DOHH2 (cell line): ENCODE results near the gene RHBG.

Source experiments
- H3F3A ChIP-seq: fragments of 200-600 bp; sonication (generic), shearing (Covaris generic); 2 replicates; pipeline ENCODE4 v1.6.0; 2016; ENCODE audit warnings: antibody characterized with exemption, mild to moderate bottlenecking; ENCODE audit not compliant: control insufficient read depth, insufficient read depth
- H3K27ac ChIP-seq: fragments of 200-600 bp; sonication (generic); 2 replicates; pipeline ENCODE4 v1.5.1; 2014; ENCODE audit warnings: low read depth, mild to moderate bottlenecking, low read length, moderate library complexity
- H3K27me3 ChIP-seq: fragments of 200-600 bp; sonication (generic); 2 replicates; pipeline ENCODE4 v1.6.1; 2014; ENCODE audit warnings: mild to moderate bottlenecking, low read length, mixed read lengths; ENCODE audit not compliant: control insufficient read depth
- H3K36me3 ChIP-seq: fragments of 200-600 bp; sonication (generic); 2 replicates; pipeline ENCODE4 v1.6.1; 2014; ENCODE audit warnings: mild to moderate bottlenecking, low read length, moderate library complexity, mixed read lengths; ENCODE audit not compliant: control insufficient read depth
- H3K4me1 ChIP-seq: fragments of 200-600 bp; sonication (generic); 2 replicates; pipeline ENCODE4 v1.6.1; 2014; ENCODE audit warnings: mild to moderate bottlenecking, low read length, mixed read lengths; ENCODE audit not compliant: control insufficient read depth
- H3K4me2 ChIP-seq: fragments of 200-600 bp; sonication (generic); 2 replicates; pipeline ENCODE4 v1.6.0; 2014; ENCODE audit warnings: mild to moderate bottlenecking, low read length, moderate library complexity
- H3K4me3 ChIP-seq: fragments of 200-600 bp; sonication (generic); 2 replicates; pipeline ENCODE4 v1.5.1; 2014; ENCODE audit warnings: mild to moderate bottlenecking, low read length, mixed read lengths
- H3K79me2 ChIP-seq: fragments of 200-600 bp; sonication (generic); 2 replicates; pipeline ENCODE4 v1.6.1; 2014; ENCODE audit warnings: mild to moderate bottlenecking, low read length, mixed read lengths; ENCODE audit not compliant: control insufficient read depth
- H3K9me2 ChIP-seq: fragments of 200-600 bp; sonication (generic); replicated peaks from 2 replicates; pipeline ENCODE4 v1.6.1; 2014; ENCODE audit warnings: mild to moderate bottlenecking, low read length, mixed read lengths; ENCODE audit not compliant: control insufficient read depth
- H3K9me3 ChIP-seq: fragments of 200-600 bp; sonication (generic); 2 replicates; pipeline ENCODE4 v1.6.1; 2014; ENCODE audit warnings: antibody characterized with exemption, low read length, mixed read lengths; ENCODE audit not compliant: control insufficient read depth, insufficient read depth
- H4K20me1 ChIP-seq: fragments of 200-600 bp; sonication (generic); 2 replicates; pipeline ENCODE4 v1.6.0; 2014; ENCODE audit warnings: low read depth, mild to moderate bottlenecking, antibody characterized with exemption, low read length, moderate library complexity; ENCODE audit not compliant: control insufficient read depth, insufficient read depth
- CTCF ChIP-seq: fragments of 200-600 bp; sonication (generic); IDR thresholded peaks from one replicate; pipeline ENCODE4 v1.5.1; 2014; ENCODE audit warnings: antibody characterized with exemption, mild to moderate bottlenecking, low read depth, low read length; ENCODE audit not compliant: poor library complexity, severe bottlenecking
- EZH2phosphoT487 ChIP-seq: fragments of 200-600 bp; sonication (generic); IDR thresholded peaks from 2 replicates; pipeline ENCODE4 v1.6.1; 2017; ENCODE audit warnings: borderline replicate concordance, mild to moderate bottlenecking, antibody characterized with exemption, low read length, moderate library complexity, mixed read lengths

The RHBG gene

GRCh38 chr1:156400191-156400935 is 31.4 kb downstream of the RHBG start:
- Histone ChIP-seq H3K9me2 (no peaks in the 10 kb centered on the region), H3K9me3 (no peaks in the 10 kb centered on the region), H3K79me2 (no peaks in the 10 kb centered on the region), H3K36me3 (no peaks in the 10 kb centered on the region), H3K4me1 (peaks cover 4% of the 10 kb centered on the region; the same call in 1 of the 2 replicates), H3K4me3 (no peak overlapping the region), H3K4me2 (no peak overlapping the region), H4K20me1 (no peaks in the 10 kb centered on the region), H3K27ac (no peak overlapping the region), H3K27me3 (peaks cover 16% of the 10 kb centered on the region; the same call in 1 of the 2 replicates), H3F3A (no peaks in the 10 kb centered on the region)
- TF ChIP-seq CTCF, result no peak
- no peak for TF ChIP-seq EZH2phosphoT487

GRCh38 chr1:156401041-156401574 is 32.1 kb downstream of the RHBG start:
- Histone ChIP-seq H4K20me1 (no peaks in the 10 kb centered on the region), H3K9me3 (no peaks in the 10 kb centered on the region), H3K9me2 (no peaks in the 10 kb centered on the region), H3K27me3 (peaks cover 23% of the 10 kb centered on the region; the same call in 1 of the 2 replicates), H3K36me3 (no peaks in the 10 kb centered on the region), H3K27ac (no peak overlapping the region), H3K4me2 (no peak overlapping the region), H3K79me2 (no peaks in the 10 kb centered on the region), H3F3A (no peaks in the 10 kb centered on the region), H3K4me1 (peaks cover 4% of the 10 kb centered on the region; the same call in 1 of the 2 replicates), H3K4me3 (no peak overlapping the region)
- TF ChIP-seq EZH2phosphoT487, result no peak
- no peak for TF ChIP-seq CTCF

GRCh38 chr1:156401681-156402081 is 32.7 kb downstream of the RHBG start:
- H4K20me1 ChIP-seq, result no peaks in the 10 kb centered on the region
- H3K27ac ChIP-seq, result no peak overlapping the region
- H3K79me2 ChIP-seq, result no peaks in the 10 kb centered on the region
- H3K27me3 ChIP-seq, result peaks cover 26% of the 10 kb centered on the region; the same call in 1 of the 2 replicates
- H3K4me2 ChIP-seq, result no peak overlapping the region
- H3K9me2 ChIP-seq, result no peaks in the 10 kb centered on the region
- H3K9me3 ChIP-seq, result no peaks in the 10 kb centered on the region
- no peaks in the 10 kb centered on the region for H3K36me3 ChIP-seq
- H3K4me1 ChIP-seq, result peaks cover 4% of the 10 kb centered on the region; the same call in 1 of the 2 replicates
- TF ChIP-seq EZH2phosphoT487 (no peak), CTCF (no peak)
- no peak overlapping the region for H3K4me3 ChIP-seq
- no peaks in the 10 kb centered on the region for H3F3A ChIP-seq
